Brain microvascular endothelial cell (primary cell): ENCODE measurements around the gene BMPER.

Source experiments
- DNase-seq: peaks from one replicate; pipeline ENCODE4 v3.0.0-alpha.2; 2020
- H3K27ac ChIP-seq: fragments of 250-450 bp; sonication (Bioruptor Pico); 2 replicates; pipeline ENCODE4 v1.5.1; 2020; ENCODE audit warnings: mild to moderate bottlenecking, moderate library complexity
- H3K27me3 ChIP-seq: fragments of 250-450 bp; sonication (Bioruptor Pico); replicated peaks from 2 replicates; pipeline ENCODE4 v1.5.1; 2020; ENCODE audit warnings: mild to moderate bottlenecking
- H3K36me3 ChIP-seq: fragments of 250-450 bp; sonication (Bioruptor Pico); replicated peaks from 2 replicates; pipeline ENCODE4 v1.5.1; 2020; ENCODE audit warnings: mild to moderate bottlenecking
- H3K4me3 ChIP-seq: 2 replicates; pipeline ENCODE4 v1.5.1; 2011; ENCODE audit warnings: low read depth, mild to moderate bottlenecking, control low read depth, low read length, moderate library complexity
- in situ Hi-C: cut with HindIII; loops from 2 replicates; pipeline ENCODE4 v1.10.0; 2017; ENCODE audit warnings: low sequenced_read_pairs, low pct_ligation_motif_present
- TF ChIP-seq, protein P1 (sequence below): IDR thresholded peaks from 2 replicates; pipeline ENCODE4 v1.5.1; 2011; ENCODE audit warnings: low read depth, mild to moderate bottlenecking, moderate library complexity, low read length, control low read depth, inconsistent platforms; ENCODE audit errors: missing control alignments

BMPER gene

DNA sequence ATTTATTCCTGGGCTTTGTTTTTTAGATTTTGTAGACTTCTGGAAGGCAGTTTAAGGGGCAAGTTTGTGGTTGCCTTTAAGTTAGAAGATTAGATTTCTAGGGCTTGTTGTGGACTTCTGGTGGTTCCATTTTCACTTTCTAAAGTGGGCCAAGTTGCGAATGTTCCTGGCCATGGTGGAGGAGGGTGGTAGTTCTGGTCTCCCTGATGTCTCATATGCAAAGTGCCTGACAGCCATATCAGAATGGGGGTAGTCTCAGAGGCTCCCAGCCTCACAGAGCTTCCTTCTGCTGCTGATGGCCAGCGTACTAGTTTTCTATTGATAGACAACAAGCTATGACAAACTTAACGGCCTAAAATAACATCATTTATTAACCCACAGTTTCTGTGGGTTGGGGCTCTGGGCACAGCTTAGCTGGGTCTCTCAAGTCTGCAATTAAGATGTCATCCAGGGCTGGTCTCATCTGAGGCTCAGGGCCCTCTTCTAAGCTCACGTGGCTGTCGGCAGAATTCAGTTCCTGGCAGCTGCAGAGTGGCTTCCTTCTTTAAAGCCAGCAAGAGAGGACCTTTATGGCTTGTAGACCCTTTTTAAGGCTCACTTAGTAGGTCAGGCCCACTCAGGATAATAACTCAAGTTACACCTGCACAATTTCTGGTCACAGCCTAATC lies 44.8 kb downstream of the BMPER start:
- TF ChIP-seq, protein P1, sequence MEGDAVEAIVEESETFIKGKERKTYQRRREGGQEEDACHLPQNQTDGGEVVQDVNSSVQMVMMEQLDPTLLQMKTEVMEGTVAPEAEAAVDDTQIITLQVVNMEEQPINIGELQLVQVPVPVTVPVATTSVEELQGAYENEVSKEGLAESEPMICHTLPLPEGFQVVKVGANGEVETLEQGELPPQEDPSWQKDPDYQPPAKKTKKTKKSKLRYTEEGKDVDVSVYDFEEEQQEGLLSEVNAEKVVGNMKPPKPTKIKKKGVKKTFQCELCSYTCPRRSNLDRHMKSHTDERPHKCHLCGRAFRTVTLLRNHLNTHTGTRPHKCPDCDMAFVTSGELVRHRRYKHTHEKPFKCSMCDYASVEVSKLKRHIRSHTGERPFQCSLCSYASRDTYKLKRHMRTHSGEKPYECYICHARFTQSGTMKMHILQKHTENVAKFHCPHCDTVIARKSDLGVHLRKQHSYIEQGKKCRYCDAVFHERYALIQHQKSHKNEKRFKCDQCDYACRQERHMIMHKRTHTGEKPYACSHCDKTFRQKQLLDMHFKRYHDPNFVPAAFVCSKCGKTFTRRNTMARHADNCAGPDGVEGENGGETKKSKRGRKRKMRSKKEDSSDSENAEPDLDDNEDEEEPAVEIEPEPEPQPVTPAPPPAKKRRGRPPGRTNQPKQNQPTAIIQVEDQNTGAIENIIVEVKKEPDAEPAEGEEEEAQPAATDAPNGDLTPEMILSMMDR: no peak
- in situ Hi-C loops: no loop called here
- Histone ChIP-seq H3K27ac (no peak overlapping the region), H3K36me3 (no peaks in the 10 kb centered on the region), H3K4me3 (no peak overlapping the region), H3K27me3 (no peaks in the 10 kb centered on the region)
- no peak for DNase-seq

DNA sequence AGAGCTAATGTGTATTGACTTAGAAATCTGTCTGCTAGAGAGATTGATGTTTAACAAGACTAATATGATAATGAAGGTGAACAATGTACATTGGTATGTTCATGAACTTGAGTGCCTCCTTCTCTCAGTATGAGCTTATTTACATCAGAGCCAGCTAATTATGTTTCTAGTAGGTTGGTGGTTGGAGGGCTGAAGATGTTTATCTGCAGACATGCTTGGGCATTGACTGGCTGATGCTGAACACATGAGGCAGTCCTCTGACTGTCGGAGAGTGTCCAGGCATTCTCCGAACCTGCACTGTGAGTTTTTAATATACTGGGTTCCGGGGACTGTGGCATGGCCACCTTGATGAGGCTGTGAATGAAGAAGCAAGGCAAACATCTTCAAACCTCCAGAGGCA lies 47.5 kb downstream of the BMPER start:
- TF ChIP-seq, protein P1: no peak
- no peak for DNase-seq
- H3K36me3 ChIP-seq: no peaks in the 10 kb centered on the region
- no peaks in the 10 kb centered on the region for H3K27me3 ChIP-seq
- H3K4me3 ChIP-seq: no peak overlapping the region
- in situ Hi-C loops: no loop called here
- H3K27ac ChIP-seq: no peak overlapping the region

DNA sequence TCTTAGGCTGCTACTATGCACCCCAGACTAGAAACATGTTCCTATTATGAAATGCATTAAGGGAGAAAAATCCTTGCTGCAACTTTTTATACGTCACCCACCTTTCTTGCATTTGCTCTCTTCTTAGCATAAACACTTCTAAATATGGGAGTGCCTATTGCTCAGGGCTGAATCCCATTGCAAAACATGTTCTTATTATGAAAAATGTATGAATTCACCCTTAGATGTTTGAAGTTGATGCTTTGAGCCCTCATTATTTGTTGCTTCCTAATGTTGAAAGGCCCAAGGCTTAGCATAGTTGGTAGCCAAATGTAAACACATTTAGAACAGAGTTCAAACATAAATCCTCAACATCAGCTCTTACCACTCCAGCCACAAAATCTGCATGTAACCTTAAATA lies 52.8 kb downstream of the BMPER start:
- TF ChIP-seq, protein P1: no peak
- Histone ChIP-seq H3K27ac (no peak overlapping the region), H3K27me3 (no peaks in the 10 kb centered on the region), H3K36me3 (no peaks in the 10 kb centered on the region), H3K4me3 (no peak overlapping the region)
- in situ Hi-C loops: no loop called here
- DNase-seq: no peak

DNA sequence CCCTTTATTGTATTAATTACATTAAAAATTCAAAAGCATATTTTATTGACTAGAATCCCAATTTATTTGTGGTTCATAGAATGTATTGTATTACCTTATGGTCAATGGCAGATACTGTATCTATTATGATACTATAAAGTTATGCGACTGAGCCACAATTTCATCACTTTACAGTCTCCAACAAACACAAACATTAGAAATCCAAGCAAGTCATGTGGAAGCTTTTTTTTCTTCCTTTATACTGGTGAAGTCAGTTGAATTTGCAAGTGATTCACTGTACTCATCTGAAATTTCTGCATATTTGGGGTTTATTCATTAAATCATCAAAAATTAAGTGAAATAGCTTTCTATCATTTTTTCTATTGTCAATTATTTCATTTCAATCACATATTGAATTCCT lies 54.3 kb downstream of the BMPER start:
- TF ChIP-seq, protein P1: no peak
- no peak for DNase-seq
- in situ Hi-C loops: no loop called here
- H3K27me3 ChIP-seq: no peaks in the 10 kb centered on the region
- H3K36me3 ChIP-seq: no peaks in the 10 kb centered on the region
- no peak overlapping the region for H3K4me3 ChIP-seq
- H3K27ac ChIP-seq: no peak overlapping the region

DNA sequence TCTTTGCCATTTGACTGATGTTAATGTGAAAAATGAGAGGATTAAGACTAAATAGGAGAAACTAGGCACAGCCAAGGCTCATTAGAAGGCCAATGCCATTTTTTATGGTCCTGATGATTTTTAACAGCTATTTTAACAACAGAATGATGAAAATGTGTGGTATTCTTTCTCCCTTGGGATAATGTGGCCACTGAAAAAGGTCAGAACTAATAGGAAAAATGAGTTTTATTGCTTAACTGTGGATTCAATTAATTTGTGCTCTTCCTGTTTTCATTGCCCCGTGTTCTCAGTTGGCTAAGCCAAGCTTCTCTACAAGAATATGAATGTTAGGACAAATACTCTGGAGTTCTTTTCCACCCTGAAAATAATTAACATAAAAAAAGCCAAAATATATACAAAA lies 56.6 kb downstream of the BMPER start:
- in situ Hi-C loops: no loop called here
- Histone ChIP-seq H3K36me3 (no peaks in the 10 kb centered on the region), H3K27me3 (no peaks in the 10 kb centered on the region), H3K27ac (no peak overlapping the region), H3K4me3 (no peak overlapping the region)
- TF ChIP-seq, protein P1: no peak
- no peak for DNase-seq
